ENCODE results near the gene SH3RF3. TPM values are rescaled to one million over a fixed set of nuclear protein-coding genes. Genes with fewer than 3 reads are reported as not detected.

Gene SH3RF3
- total and polyA plus RNA-seq, 2 of the 13 experiments (the other 11 are each of a cell fraction or from before 2014, with no cell fraction given), result 0.04 TPM; not detected in 1

- no peak for ATAC-seq
- Histone ChIP-seq H3K79me2 (ENCODE audit: insufficient read depth, low read length) (no peaks in the 10 kb centered on the region), H3K4me1 (ENCODE audit: insufficient read depth, low read length) (no peaks in the 10 kb centered on the region), H4K20me1 (ENCODE audit: insufficient read depth, low read length) (no peaks in the 10 kb centered on the region; the same call in 1 of the 2 replicates), H2AFZ (ENCODE audit: low read length) (no peak overlapping the region), H3K9ac (ENCODE audit: insufficient read depth, low read depth, low read length) (no peak overlapping the region), H3K27me3 (ENCODE audit: control insufficient read depth in 1 of 2, insufficient read depth in 2 of 2, low read length in 2 of 2) (peaks cover 3 to 20% of the 10 kb centered on the region in 2 experiments; a peak in 2 of 5 replicates), H3K4me2 (ENCODE audit: low read depth, low read length) (no peak overlapping the region), H3K9me3 (ENCODE audit: low read length) (no peaks in the 10 kb centered on the region), H3K4me3 (replicated peaks in 1 of 3; ENCODE audit: insufficient read depth in 1 of 3, low read depth in 2 of 3, low read length in 3 of 3) (no peak overlapping the region), H3K36me3 (replicated peaks in 1 of 2; ENCODE audit: control insufficient read depth in 1 of 2, insufficient read depth in 2 of 2, low read length in 2 of 2) (no peaks in the 10 kb centered on the region), H3K27ac (ENCODE audit: extremely low read length, insufficient read depth, low read length) (no peak overlapping the region)
- no peak for DNase-seq (ENCODE audit: low spot score)
- POLR2A ChIA-PET, result no interaction called here
- 16% methylated on average over 8 of the region's 8 CpGs for WGBS (ENCODE audit: low lambda C conversion rate)
- intact Hi-C loops (cut with micrococcal nuclease; ENCODE audit: unreplicated experiment) (no loop called here), in situ Hi-C loops (cut with HindIII; ENCODE audit: extremely low pct_ligation_motif_present, low pct_unique_long_range_greater_than_20kb) (no loop called here)
- CTCF ChIA-PET (ENCODE audit: low intra/inter-chr PET ratio, low total read pairs), result interaction anchor here (2.5 kb wide), 1 partner anchor 381 kb away, joined by 38 read pairs; the partner anchor contains the start of gene SH3RF3
- no peak for TF ChIP-seq ZNF589 (CRISPR knock-in tag; conservative IDR thresholded peaks at IDR 0.05)
- no peak for TF ChIP-seq ZSCAN29 (CRISPR knock-in tag; conservative IDR thresholded peaks at IDR 0.05)
- TF ChIP-seq HIC2 (CRISPR knock-in tag; IDR thresholded peaks at IDR 0.05; ENCODE audit: low read depth), result no peak
- TF ChIP-seq ZFP36L1 (CRISPR knock-in tag; IDR thresholded peaks at IDR 0.05), result no peak
- TF ChIP-seq TP53 (CRISPR knock-in tag; conservative IDR thresholded peaks at IDR 0.05), result no peak
- TF ChIP-seq NFYB (CRISPR knock-in tag; IDR thresholded peaks at IDR 0.05), result no peak
- TF ChIP-seq CBX1 (IDR thresholded peaks at IDR 0.05; ENCODE audit: low read depth), result no peak
- no peak for TF ChIP-seq E2F1 (CRISPR knock-in tag; IDR thresholded peaks at IDR 0.05)
- TF ChIP-seq LCORL (IDR thresholded peaks at IDR 0.05), result no peak
- no peak for TF ChIP-seq LCORL (CRISPR knock-in tag; IDR thresholded peaks at IDR 0.05)
- BruUV-seq (replicated peaks), result no TSS peak
- FAIRE-seq, result no peak
These were observed 379.6 kb downstream of the SH3RF3 start for GRCh38 chr2:109508556-109508955.
